D721Med (cell line): Measurements from ENCODE around the gene CPD.

Experiments
- DNase-seq: peaks from one replicate; pipeline ENCODE4 v3.0.0; 2011; ENCODE audit warnings: low spot score; ENCODE audit not compliant: insufficient read length
- FAIRE-seq: peaks from 2 replicates; lab custom pipeline; 2011; peaks lifted over from hg19 to GRCh38; lab: Jason Lieb, UNC
- TF ChIP-seq, protein P1 (sequence below): IDR thresholded peaks from 2 replicates; pipeline ENCODE4 v1.5.1; 2012; ENCODE audit warnings: mild to moderate bottlenecking, control low read depth; ENCODE audit not compliant: insufficient read depth; ENCODE audit errors: missing control alignments

The CPD gene

GRCh38 chr17:30377574-30378240 is 1.0 kb upstream of the CPD start:
- TF ChIP-seq, protein P1, sequence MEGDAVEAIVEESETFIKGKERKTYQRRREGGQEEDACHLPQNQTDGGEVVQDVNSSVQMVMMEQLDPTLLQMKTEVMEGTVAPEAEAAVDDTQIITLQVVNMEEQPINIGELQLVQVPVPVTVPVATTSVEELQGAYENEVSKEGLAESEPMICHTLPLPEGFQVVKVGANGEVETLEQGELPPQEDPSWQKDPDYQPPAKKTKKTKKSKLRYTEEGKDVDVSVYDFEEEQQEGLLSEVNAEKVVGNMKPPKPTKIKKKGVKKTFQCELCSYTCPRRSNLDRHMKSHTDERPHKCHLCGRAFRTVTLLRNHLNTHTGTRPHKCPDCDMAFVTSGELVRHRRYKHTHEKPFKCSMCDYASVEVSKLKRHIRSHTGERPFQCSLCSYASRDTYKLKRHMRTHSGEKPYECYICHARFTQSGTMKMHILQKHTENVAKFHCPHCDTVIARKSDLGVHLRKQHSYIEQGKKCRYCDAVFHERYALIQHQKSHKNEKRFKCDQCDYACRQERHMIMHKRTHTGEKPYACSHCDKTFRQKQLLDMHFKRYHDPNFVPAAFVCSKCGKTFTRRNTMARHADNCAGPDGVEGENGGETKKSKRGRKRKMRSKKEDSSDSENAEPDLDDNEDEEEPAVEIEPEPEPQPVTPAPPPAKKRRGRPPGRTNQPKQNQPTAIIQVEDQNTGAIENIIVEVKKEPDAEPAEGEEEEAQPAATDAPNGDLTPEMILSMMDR: no peak
- no peak for FAIRE-seq
- no peak for DNase-seq

GRCh38 chr17:30378241-30378824 is 394 bp upstream of the CPD start:
- no peak for FAIRE-seq
- TF ChIP-seq, protein P1: no peak
- no peak for DNase-seq

DNA sequence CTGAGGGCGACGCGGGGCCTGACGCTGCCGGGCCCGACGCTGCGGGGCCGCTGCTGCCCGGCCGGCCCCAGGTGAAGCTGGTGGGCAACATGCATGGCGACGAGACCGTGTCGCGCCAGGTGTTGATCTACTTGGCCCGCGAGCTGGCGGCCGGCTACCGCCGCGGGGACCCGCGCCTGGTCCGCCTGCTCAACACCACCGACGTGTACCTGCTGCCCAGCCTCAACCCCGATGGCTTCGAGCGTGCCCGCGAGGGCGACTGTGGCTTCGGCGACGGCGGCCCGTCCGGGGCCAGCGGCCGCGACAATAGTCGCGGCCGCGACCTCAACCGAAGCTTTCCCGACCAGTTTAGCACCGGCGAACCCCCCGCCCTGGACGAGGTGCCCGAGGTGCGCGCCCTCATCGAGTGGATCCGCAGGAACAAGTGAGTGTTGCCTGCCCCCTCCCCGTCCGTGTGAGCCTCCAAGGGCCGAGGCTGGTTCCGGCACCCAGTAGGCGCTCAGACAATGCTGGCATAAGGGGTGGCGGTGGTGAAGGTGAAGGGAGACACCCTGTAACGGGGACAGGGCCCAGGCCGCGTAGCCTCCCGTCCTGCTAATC is 676 bp downstream of the CPD start:
- TF ChIP-seq, protein P1: no peak
- FAIRE-seq (no peak), DNase-seq (no peak)

DNA sequence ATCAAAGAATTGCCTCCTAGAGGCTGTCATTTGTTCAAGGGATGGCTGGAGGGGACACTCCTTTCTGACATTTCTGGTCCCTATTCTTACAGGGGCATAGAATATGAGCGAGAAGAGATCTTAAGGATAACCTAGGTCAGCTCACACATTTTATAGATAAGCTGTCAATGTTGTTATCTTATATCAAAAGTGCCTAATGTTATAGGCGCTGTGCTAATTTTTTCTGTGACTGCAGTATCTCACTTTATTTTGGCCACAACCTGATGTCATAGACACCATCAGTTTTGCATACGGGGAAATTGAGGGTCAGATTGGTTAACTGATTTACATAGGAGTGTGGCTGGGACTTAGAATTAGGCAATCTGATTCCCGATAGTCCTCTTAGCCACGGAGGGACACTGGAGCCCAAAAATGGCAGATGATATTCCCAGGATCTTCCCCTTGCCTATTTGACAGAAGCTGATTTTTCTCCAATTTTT is 1.2 kb downstream of the CPD start:
- FAIRE-seq (no peak), DNase-seq (no peak)
- TF ChIP-seq, protein P1: no peak

DNA sequence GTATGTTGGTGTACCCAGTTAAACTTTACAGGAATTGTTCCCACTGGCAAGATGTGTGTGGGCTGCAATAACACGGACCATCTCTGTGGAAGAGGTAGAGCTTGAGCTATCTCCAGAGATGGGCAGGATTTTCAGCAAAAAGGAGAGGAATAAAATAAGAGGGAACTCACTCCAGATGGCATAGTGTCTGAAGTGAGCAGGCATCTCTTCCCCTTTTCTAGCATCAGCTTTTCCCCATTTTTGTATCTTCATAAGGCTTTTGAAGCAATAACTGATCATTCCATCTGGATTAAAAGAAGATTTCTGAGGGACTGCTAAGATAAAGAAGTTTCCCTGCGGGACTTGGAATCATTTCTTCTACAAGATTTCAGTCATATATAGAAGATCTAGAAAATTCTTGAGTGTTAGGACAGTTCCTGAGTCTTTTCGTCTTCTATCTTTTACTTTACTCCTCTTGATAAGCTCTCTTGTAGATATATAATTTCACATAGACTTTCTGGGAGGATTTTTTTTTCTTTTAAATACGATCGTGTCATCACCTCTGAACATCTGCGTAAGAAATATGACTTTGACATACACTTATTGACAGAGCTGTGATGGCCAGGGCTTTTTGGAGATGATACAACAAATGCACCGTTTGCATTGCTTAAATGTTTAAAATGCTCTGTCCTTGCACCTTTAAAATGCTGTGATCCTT is 2.1 kb downstream of the CPD start:
- TF ChIP-seq, protein P1: no peak
- no peak for DNase-seq
- no peak for FAIRE-seq

DNA sequence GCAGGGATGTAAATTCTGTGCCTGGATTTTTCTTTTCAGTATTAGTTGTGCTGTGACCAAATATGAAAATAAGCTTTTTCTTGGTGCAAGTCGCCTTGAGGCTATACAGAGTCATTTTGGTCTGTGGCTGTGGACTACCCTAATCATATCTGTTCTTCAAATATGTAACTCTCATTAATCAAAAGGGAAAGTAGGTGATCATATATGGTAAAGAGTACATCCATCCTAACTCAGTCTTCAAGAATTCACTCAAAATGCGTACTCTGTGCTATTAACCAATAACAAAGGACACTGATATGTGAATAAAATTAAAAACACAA is 2.6 kb downstream of the CPD start:
- no peak for FAIRE-seq
- DNase-seq: no peak
- TF ChIP-seq, protein P1: no peak
